Iris pigment epithelial cell (primary cell): Measurements from ENCODE around the gene ARHGAP44.
A peak's percentile ranks its signal among the peaks of the same experiment; 100 is the strongest.

Source experiments
- DNase-seq: peaks from one replicate; pipeline ENCODE4 v3.0.0-alpha.2; 2011; ENCODE audit warnings: low read depth

ARHGAP44 gene

GRCh38 chr17:12899604-12900003 lies 110.3 kb downstream of the ARHGAP44 start:
- DNase-seq = no peak

- DNase-seq = no peak
Measured at GRCh38 chr17:12900474-12900873, 111.2 kb downstream of the ARHGAP44 start.

- DNase-seq = no peak
Measured at GRCh38 chr17:12902046-12902445, 112.7 kb downstream of the ARHGAP44 start.

- DNase-seq = no peak
Measured at GRCh38 chr17:12907477-12907876, 118.2 kb downstream of the ARHGAP44 start.

GRCh38 chr17:12909046-12909445 lies 119.7 kb downstream of the ARHGAP44 start:
- DNase-seq = no peak

- DNase-seq = no peak
Measured at GRCh38 chr17:12909511-12909910, 120.2 kb downstream of the ARHGAP44 start.

GRCh38 chr17:12911239-12911638 lies 121.9 kb downstream of the ARHGAP44 start:
- no peak for DNase-seq

- DNase-seq = no peak
Measured at GRCh38 chr17:12917399-12917798, 128.1 kb downstream of the ARHGAP44 start.

- DNase-seq = no peak
Measured at GRCh38 chr17:12918142-12918541, 128.8 kb downstream of the ARHGAP44 start.

- DNase-seq = no peak
Measured at GRCh38 chr17:12922120-12922519, 132.8 kb downstream of the ARHGAP44 start.

- DNase-seq = no peak
Measured at GRCh38 chr17:12924614-12925013, 135.3 kb downstream of the ARHGAP44 start.

GRCh38 chr17:12927001-12927400 lies 137.7 kb downstream of the ARHGAP44 start:
- no peak for DNase-seq

- no peak for DNase-seq
Measured at GRCh38 chr17:12927541-12928425, 138.5 kb downstream of the ARHGAP44 start.

- no peak for DNase-seq
Measured at GRCh38 chr17:12928736-12929135, 139.4 kb downstream of the ARHGAP44 start.

GRCh38 chr17:12936501-12936900 lies 147.2 kb downstream of the ARHGAP44 start:
- DNase-seq = no peak

- DNase-seq = no peak
Measured at GRCh38 chr17:12940699-12941098, 151.4 kb downstream of the ARHGAP44 start.

- DNase-seq = no peak
Measured at GRCh38 chr17:12947047-12947446, 157.7 kb downstream of the ARHGAP44 start.

GRCh38 chr17:12952012-12952411 lies 162.7 kb downstream of the ARHGAP44 start:
- DNase-seq = no peak

- DNase-seq = no peak
Measured at GRCh38 chr17:12953156-12953555, 163.9 kb downstream of the ARHGAP44 start.

- no peak for DNase-seq
Measured at GRCh38 chr17:12955521-12955920, 166.2 kb downstream of the ARHGAP44 start.

GRCh38 chr17:12958786-12959185 lies 169.5 kb downstream of the ARHGAP44 start:
- DNase-seq = peak; percentile 17

- peak; percentile 74 for DNase-seq
Measured at GRCh38 chr17:12959441-12959840, 170.1 kb downstream of the ARHGAP44 start.

GRCh38 chr17:12961655-12962054 lies 172.4 kb downstream of the ARHGAP44 start:
- no peak for DNase-seq

- DNase-seq = no peak
Measured at GRCh38 chr17:12963505-12963904, 174.2 kb downstream of the ARHGAP44 start.
